Myometrial cell (primary cell): Measurements from ENCODE around the gene IQCH. TPM values are rescaled to one million over a fixed set of nuclear protein-coding genes. Genes with fewer than 3 reads are reported as not detected.

ENCODE experiments used
- total RNA-seq: library from RNA; depleted of rRNA; stranded (reverse); fragments of >200 nt; gene quantifications from 2 replicates; pipeline ENCODE4 v1.2.3, GENCODE V29; 2015

The IQCH gene
- total RNA-seq, result 2.3 and 4.0 TPM in 2 replicates

GRCh38 chr15:67254238-67255175 lies at the start of gene IQCH, which contains the start of gene AAGAB:
TSS of gene IQCH (plus strand) at chr15:67254786. CDS start at chr15:67254897, 111 bp downstream.
TSS of gene AAGAB (minus strand) at chr15:67254661. CDS start at chr15:67254631, 30 bp downstream.

GRCh38 chr15:67521029-67521782 lies 266.6 kb downstream of the IQCH start, which contains the start of gene C15orf61:
TSS of gene C15orf61 (plus strand) at chr15:67521131. CDS start at chr15:67521249, 118 bp downstream.

GRCh38 chr15:67542420-67543347 lies 288.1 kb downstream of the IQCH start, which contains the start of gene MAP2K5:
TSS of gene MAP2K5 (plus strand) at chr15:67542703. CDS start at chr15:67543336, 633 bp downstream.

Other genes starting within 250 kb of the IQCH start
- 34.2 and 40.6 TPM in 2 replicates for gene SMAD3, start 189.2 kb upstream of the IQCH start, total RNA-seq
- 35.7 and 41.5 TPM in 2 replicates for gene AAGAB, start 125 bp upstream of the IQCH start, total RNA-seq